ENCODE results near the gene FRA10AC1. TPM values are rescaled to one million over a fixed set of nuclear protein-coding genes. Genes with fewer than 3 reads are reported as not detected.
"Not testable (repeated sequence)": the region's sequence is repeated elsewhere in the genome, so short reads cannot be mapped to it uniquely, and the experiment has no call there.

The FRA10AC1 gene
- polyA plus RNA-seq, 3 donors from 2014 or later: 3.0 to 4.5 (median 3.6) TPM

DNA sequence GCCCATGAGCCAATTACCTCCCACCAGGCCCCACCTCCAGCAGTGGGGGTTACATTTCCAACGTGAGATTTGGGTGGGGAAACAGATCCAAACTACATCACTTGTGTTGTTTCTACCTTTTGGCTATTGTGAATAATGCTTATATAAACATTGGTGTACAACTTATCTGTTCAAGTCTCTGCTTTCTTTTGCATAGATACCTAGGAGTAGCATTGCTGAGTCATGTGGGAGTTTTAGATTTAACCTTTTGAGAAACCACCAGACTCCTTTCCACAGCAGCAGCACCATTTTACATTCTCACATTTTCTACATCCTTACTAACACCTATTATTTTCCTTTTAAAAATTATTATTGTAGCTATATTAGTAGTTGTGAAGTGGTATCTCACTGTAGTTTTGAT lies 14.4 kb upstream of the FRA10AC1 start:
- no peaks in the 10 kb centered on the region for H3K9me3 Mint-ChIP-seq
- no peak overlapping the region for H3K4me3 Mint-ChIP-seq
- no peak for DNase-seq
- H3K27me3 Mint-ChIP-seq (ENCODE audit: low read depth in 3 of 3): peaks cover 0 to 16% (median 5%) of the 10 kb centered on the region in 3 donors
- no peaks in the 10 kb centered on the region for H3K36me3 Mint-ChIP-seq
- no peaks in the 10 kb centered on the region for H3K4me1 Mint-ChIP-seq
- H3K27ac Mint-ChIP-seq: no peak overlapping the region

DNA sequence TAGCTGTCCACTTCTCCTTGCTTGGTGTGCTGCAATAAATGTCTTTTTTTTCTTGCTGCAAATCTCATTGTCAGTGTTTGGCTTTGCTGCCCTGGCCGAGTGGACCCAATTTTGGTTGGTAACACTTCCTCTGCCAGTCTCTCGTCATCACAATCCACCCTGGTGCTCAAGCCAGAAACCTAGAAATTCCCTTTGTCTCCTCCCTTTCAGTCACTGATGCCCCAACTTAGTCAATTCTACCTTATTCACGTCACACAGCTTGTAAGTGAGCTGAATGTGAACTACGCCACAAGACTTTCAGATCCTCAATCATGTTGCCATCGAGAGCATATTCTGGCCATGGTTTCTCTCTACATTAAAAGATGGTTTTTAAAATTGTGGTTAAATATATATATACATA lies 13.0 kb upstream of the FRA10AC1 start:
- Mint-ChIP-seq H3K4me1 (no peaks in the 10 kb centered on the region), H3K27me3 (ENCODE audit: low read depth in 3 of 3) (peaks cover 0 to 14% (median 5%) of the 10 kb centered on the region in 3 donors)

DNA sequence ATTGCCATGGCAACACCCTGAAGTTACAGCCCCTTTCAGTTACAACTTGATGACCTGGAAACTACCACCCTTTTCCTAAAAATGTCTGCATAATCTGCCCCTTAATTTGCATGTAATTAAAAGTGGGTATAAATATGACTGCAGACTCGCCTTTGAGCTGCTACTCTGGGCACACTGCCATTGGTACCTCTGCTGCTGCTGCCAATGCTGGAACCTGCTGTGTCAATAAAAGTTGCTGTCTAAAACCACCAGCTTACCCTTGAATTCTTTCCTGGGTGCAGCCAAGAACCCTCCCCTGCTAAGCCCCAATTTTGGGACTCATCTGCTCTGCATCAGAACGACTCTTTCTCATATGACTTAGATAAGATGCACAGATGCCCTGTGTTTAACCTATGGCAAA lies 10.2 kb upstream of the FRA10AC1 start:
- Mint-ChIP-seq H3K9me3 (no peaks in the 10 kb centered on the region), H3K4me3 (no peak overlapping the region), H3K36me3 (no peaks in the 10 kb centered on the region), H3K27ac (no peak overlapping the region), H3K4me1 (no peaks in the 10 kb centered on the region), H3K27me3 (ENCODE audit: low read depth in 3 of 3) (peaks cover 2 to 11% (median 6%) of the 10 kb centered on the region in 3 donors)
- no peak for DNase-seq

More for the DNA sequence above, 13.0 kb upstream of the FRA10AC1 start:
- peak overlapping the region in 1 of 6 donors; percentile 8 for H3K27ac Mint-ChIP-seq
- H3K36me3 Mint-ChIP-seq: no peaks in the 10 kb centered on the region
- H3K9me3 Mint-ChIP-seq: no peaks in the 10 kb centered on the region
- DNase-seq: no peak
- H3K4me3 Mint-ChIP-seq: no peak overlapping the region

DNA sequence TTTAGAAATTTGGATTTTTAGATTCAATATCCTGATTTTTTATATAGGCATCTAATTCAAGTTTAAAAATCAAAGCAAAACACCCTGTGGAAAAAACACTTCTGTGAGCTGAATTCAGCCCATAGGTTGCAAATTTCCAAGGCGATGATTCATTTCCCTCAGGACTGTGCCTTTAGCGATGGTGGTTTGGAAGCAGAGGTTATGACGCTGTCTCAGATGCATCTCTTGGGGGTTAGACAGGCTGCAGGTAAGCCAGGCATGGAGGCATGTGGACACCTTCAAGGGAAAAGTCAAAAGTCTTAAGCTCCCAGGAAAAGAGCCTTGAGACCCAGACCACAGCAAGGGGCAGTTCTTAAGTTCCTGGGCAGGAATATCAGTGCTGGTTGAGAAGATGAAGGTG lies 9.5 kb upstream of the FRA10AC1 start:
- peaks cover 2 to 11% (median 6%) of the 10 kb centered on the region in 3 donors for H3K27me3 Mint-ChIP-seq (ENCODE audit: low read depth in 3 of 3)
- no peaks in the 10 kb centered on the region for H3K4me1 Mint-ChIP-seq
- no peaks in the 10 kb centered on the region for H3K36me3 Mint-ChIP-seq
- H3K27ac Mint-ChIP-seq: no peak overlapping the region
- no peak for DNase-seq
- H3K4me3 Mint-ChIP-seq: no peak overlapping the region
- H3K9me3 Mint-ChIP-seq: no peaks in the 10 kb centered on the region

DNA sequence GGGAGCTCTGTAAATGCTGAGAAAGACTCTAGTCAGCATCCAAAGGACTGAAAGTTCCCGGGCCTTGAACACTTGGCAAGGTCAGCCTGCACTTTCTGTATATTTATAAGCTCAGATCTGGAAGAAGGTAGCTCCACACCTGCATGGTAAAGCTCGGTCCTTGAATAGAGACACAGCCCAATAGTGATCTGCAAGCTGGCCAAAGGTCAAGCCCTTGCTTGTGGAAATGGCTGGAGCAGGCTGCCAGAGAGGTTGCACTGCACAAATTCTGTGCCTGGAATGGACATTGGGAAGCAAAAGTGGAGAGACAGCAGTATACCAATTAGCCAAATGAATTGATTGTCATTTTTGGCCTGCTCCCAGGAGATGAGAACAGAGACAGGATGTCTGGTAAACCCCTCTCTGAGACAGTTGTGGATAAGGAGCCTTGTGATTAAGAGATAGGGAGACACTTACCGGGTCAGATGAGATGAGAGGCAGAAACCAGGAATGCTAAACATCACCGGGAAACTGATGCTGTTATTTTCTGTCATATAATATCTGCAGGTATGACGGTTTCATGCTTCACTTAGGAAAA lies 8.0 kb upstream of the FRA10AC1 start:
- Mint-ChIP-seq H3K27ac (no peak overlapping the region), H3K27me3 (ENCODE audit: low read depth in 3 of 3) (peaks cover 3 to 11% (median 6%) of the 10 kb centered on the region in 3 donors), H3K4me3 (no peak overlapping the region), H3K36me3 (no peaks in the 10 kb centered on the region), H3K4me1 (no peaks in the 10 kb centered on the region), H3K9me3 (no peaks in the 10 kb centered on the region)
- no peak for DNase-seq

DNA sequence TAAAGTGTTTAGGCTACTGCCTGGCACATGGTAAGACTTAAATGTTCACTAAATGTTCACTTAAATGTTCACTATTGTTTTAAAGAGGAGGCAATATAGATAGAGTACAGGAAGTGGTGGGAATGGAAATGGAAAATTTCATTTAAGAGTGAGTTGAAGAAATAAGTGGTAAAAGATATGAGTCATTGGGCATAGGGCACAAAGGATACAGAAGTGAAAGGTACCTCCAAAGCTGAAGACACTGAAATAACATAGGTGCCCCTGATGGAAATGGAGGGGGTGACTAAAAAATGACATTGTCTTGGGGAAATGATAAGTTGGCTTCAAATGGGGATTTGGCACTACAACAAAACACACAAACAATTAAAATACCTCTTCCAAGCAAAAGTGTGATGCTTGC lies 5.2 kb upstream of the FRA10AC1 start:
- Mint-ChIP-seq H3K9me3 (no peaks in the 10 kb centered on the region), H3K27me3 (ENCODE audit: low read depth in 3 of 3) (peaks cover 2 to 3% (median 2%) of the 10 kb centered on the region in 3 donors), H3K4me1 (peaks cover 0 to 4% of the 10 kb centered on the region in 2 donors), H3K36me3 (no peaks in the 10 kb centered on the region), H3K27ac (no peak overlapping the region), H3K4me3 (no peak overlapping the region)
- DNase-seq: no peak

DNA sequence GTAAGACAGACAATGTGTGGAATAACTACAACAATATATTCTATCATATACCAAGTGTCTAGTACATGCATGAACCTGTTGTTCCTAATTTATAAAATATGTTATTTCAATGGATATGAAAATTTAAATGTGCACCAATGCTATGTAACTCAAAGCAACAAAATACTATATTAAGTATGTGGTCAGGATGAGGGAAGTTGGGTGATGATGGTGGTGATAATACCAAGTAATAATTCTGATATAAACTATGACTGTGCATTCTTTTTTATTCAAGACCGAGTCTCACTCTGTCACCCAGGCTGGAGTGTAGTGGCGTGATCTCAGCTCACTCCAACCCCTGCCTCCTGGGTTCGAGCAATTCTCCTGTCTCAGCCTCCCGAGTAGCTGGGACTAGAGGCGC lies 2.1 kb upstream of the FRA10AC1 start:
- H3K4me3 Mint-ChIP-seq: peak overlapping the region in 1 of 5 donors; percentile 85
- no peak for DNase-seq
- no peaks in the 10 kb centered on the region for H3K9me3 Mint-ChIP-seq
- peaks cover 0 to 4% (median 0%) of the 10 kb centered on the region in 3 donors for H3K36me3 Mint-ChIP-seq
- peaks cover 1 to 2% (median 2%) of the 10 kb centered on the region in 3 donors for H3K27me3 Mint-ChIP-seq (ENCODE audit: low read depth in 3 of 3)
- H3K27ac Mint-ChIP-seq: no peak overlapping the region
- H3K4me1 Mint-ChIP-seq: peaks cover 0 to 7% of the 10 kb centered on the region in 2 donors

DNA sequence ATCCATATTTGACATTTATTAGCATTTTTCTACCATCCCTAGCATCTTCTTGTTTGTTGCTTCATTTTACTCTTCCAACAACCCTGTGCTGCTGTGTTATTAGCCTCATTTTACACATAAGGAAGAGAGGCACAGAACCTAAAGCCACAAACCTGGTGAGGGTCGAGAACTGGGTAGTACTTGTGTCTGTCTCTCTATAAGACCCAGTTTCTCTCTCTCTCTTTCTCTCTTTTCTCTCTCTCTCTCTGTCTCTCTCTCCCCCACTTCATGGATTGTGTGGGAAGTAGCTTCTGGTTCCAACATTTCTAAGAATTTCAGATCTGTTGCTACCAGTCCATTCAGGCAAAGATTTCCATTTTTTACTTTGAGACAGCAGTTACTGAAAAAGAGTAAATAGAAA lies 1.4 kb upstream of the FRA10AC1 start:
- peak overlapping the region in 4 of 5 donors; percentile 65 to 85 (median 74) for H3K4me3 Mint-ChIP-seq
- H3K36me3 Mint-ChIP-seq: peaks cover 0 to 9% (median 0%) of the 10 kb centered on the region in 3 donors
- peaks cover 0 to 7% of the 10 kb centered on the region in 2 donors for H3K4me1 Mint-ChIP-seq
- no peaks in the 10 kb centered on the region for H3K9me3 Mint-ChIP-seq
- no peak for DNase-seq
- peak overlapping the region in 3 of 6 donors; percentile 18 to 84 (median 57) for H3K27ac Mint-ChIP-seq
- H3K27me3 Mint-ChIP-seq (ENCODE audit: low read depth in 3 of 3): peaks cover 0 to 2% (median 1%) of the 10 kb centered on the region in 3 donors

DNA sequence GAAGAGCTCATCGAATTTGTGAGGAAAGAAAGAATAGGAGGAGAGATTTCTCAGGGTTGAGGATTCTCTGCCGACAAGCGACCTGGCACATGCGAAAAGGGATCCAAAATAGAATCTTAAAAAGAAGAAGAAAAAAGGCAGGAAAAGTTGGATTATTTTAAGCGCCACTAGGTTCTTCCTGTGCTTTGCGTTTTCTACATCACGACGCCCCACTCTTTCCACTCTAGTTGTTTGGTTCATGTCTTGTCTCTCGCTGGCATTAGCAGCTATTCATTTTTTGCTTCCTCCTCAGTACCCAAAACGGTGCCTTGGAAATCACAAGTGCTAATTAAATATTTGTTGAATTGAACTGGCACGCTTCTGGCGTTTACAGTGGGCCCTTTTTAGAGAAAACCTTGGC lies 674 bp upstream of the FRA10AC1 start:
- no peak overlapping the region for H3K27ac Mint-ChIP-seq
- H3K36me3 Mint-ChIP-seq: peaks cover 0 to 16% (median 0%) of the 10 kb centered on the region in 3 donors
- H3K4me1 Mint-ChIP-seq: peaks cover 0 to 7% of the 10 kb centered on the region in 2 donors
- no peak overlapping the region for H3K4me3 Mint-ChIP-seq
- no peaks in the 10 kb centered on the region for H3K9me3 Mint-ChIP-seq
- DNase-seq: peak in 2 of 3 donors; percentile 14 to 26
- peaks cover 0 to 2% (median 1%) of the 10 kb centered on the region in 3 donors for H3K27me3 Mint-ChIP-seq (ENCODE audit: low read depth in 3 of 3)

DNA sequence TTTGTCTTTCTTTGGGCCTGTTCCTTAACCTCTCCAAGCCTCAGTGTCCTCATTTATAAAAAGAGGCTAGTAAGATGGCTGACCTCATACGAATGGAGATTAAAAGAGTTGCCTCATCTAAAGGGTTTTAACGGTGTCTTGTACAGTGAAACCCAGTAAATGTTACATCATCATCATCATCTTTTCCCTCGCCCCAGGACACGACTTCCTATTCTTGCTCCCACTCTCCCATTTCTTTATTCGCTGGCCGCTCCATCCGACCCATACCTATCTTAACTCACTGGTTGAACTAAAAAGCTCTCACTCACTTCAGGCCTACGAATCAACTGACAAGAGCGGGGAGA lies 554 bp downstream of the FRA10AC1 start:
- Mint-ChIP-seq H3K27ac (no peak overlapping the region), H3K4me3 (no peak overlapping the region), H3K9me3 (no peaks in the 10 kb centered on the region), H3K36me3 (peaks cover 6 to 23% (median 7%) of the 10 kb centered on the region in 3 donors), H3K27me3 (ENCODE audit: low read depth in 3 of 3) (peaks cover 0 to 1% (median 0%) of the 10 kb centered on the region in 3 donors), H3K4me1 (peaks cover 7 to 8% of the 10 kb centered on the region in 2 donors)
- DNase-seq: no peak

DNA sequence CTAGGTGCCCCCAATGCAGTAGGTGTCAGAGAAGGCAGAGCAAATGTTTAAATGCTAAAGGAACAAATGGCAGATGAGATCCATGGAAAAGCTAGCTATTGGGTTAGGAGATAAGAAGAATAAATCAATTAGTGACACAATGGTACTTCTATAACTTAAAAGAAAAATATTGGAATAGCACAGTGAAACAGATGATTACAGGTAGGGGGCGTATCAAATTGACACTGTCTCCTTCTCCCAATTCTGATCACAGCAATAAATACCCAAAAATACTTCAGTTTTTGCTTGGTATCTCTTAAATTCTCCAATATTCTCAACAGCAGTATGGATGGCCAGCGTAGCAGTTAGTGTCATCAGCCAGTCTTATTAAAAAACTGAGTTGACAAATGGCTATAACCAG lies 5.2 kb downstream of the FRA10AC1 start:
- H3K4me3 Mint-ChIP-seq: no peak overlapping the region
- no peaks in the 10 kb centered on the region for H3K9me3 Mint-ChIP-seq
- H3K27ac Mint-ChIP-seq: no peak overlapping the region
- no peak for DNase-seq
- no peaks in the 10 kb centered on the region for H3K27me3 Mint-ChIP-seq (ENCODE audit: low read depth in 3 of 3)
- peaks cover 5 to 16% of the 10 kb centered on the region in 2 donors for H3K4me1 Mint-ChIP-seq
- H3K36me3 Mint-ChIP-seq: peaks cover 18 to 46% (median 19%) of the 10 kb centered on the region in 3 donors

DNA sequence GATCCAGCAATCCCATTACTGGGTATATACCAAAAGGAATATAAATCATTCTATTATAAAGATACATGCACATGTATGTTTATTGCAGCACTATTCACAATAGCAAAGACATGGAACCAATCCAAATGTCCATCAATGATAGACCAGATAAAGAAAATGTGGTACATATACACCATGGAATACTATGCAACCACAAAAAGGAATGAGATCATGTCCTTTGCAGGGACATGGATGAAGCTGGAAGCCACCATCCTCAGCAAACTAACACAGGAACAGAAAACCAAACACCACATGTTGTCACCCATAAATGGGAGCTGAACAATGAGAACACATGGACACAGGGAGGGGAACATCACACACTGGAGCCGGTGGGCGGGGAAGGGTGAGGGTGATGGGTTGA lies 5.8 kb downstream of the FRA10AC1 start:
- not testable (repeated sequence) for DNase-seq; H3K4me3 Mint-ChIP-seq; H3K27ac Mint-ChIP-seq; H3K27me3 Mint-ChIP-seq (ENCODE audit: low read depth in 3 of 3); H3K9me3 Mint-ChIP-seq
- H3K36me3 Mint-ChIP-seq: peaks cover 18 to 49% (median 19%) of the 10 kb centered on the region in 3 donors
- H3K4me1 Mint-ChIP-seq: peaks cover 5 to 16% of the 10 kb centered on the region in 2 donors

DNA sequence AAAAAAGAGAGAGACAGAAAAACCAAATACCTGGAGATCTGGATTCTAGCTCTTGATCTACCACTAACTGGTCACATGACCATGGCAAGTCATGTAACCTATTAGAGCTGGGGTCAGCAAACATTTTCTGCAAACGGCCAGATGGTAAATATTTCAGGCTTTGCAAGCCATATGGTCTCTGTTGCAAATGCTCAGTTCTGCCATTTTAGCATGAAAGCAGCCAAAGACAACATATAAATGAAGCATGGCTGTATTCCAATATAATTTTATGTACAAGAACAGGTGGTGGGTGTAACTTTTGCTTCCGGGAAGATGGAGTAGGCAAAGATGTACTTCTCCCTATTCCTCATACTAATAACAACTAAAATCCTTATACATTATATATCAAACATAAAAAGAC lies 6.7 kb downstream of the FRA10AC1 start:
- Mint-ChIP-seq H3K27ac (no peak overlapping the region), H3K9me3 (no peaks in the 10 kb centered on the region), H3K27me3 (ENCODE audit: low read depth in 3 of 3) (no peaks in the 10 kb centered on the region), H3K4me1 (peaks cover 2 to 16% of the 10 kb centered on the region in 2 donors), H3K36me3 (peaks cover 18 to 52% (median 19%) of the 10 kb centered on the region in 3 donors), H3K4me3 (no peak overlapping the region)
- DNase-seq: no peak

DNA sequence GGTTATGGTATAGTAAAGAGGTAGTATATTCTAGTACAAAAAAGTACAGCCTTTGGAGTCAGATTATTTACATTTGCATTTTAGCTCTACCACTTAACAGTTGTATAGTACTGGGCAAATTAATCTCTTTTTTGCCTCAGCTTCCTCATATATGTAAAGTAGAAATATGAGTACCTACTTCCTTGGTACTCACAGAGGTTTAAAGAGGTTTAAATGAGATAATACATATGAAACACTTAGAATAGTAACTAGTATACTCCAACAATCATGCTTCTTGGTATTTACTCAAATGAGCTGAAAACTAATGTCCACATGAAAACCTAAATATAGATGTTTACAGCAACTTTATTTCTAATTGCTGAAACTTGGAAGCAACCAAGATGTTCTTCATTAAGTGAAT lies 14.7 kb downstream of the FRA10AC1 start:
- Mint-ChIP-seq H3K4me3 (no peak overlapping the region), H3K27me3 (ENCODE audit: low read depth in 3 of 3) (no peaks in the 10 kb centered on the region), H3K27ac (no peak overlapping the region), H3K4me1 (peaks cover 0 to 2% of the 10 kb centered on the region in 2 donors), H3K9me3 (no peaks in the 10 kb centered on the region), H3K36me3 (peaks cover 0 to 33% (median 0%) of the 10 kb centered on the region in 3 donors)
- DNase-seq: no peak

All from immature natural killer cell (primary cell).